Stimulated activated CD4-positive, alpha-beta T cell treated with anti-CD3 and anti-CD28 coated beads, Interleukin-4, amount 100 ng/mL, for 4 hours (primary cell): Measurements from ENCODE around the gene SCAMP3.
"Not testable (repeated sequence)": the region's sequence is repeated elsewhere in the genome, so short reads cannot be mapped to it uniquely, and the experiment has no call there.

Source experiments
- DNase-seq, 2 experiments: peaks; one replicate each; pipeline ENCODE4 v3.0.0-alpha.2; 2020

SCAMP3 gene

DNA sequence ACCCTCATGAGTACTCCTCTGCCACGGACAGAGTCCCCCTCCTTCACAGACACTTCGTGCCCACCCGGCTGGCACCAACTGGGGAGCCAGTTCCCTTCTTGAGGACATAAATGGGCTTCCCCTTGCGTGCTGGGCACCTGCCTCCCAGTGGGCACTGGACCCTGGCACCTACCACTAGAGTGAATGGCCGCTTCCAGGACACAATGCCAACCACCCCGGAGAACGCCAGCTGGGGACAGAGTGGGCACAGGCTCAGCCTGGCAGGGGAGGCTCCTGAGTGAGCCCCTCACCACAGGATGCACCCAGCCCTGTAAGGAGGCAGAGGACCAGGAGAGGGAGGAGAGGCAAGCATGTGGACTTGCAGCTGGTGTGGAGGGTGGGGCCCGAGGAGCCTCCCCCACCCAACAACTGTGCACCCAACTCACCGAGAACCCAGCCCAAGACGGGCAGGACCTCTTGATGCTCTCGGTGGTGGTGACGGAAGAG lies 7.9 kb downstream of the SCAMP3 start:
- DNase-seq = no peak

GRCh38 chr1:155253797-155254196 lies 8.4 kb downstream of the SCAMP3 start:
- DNase-seq = no peak

- DNase-seq = no peak
Observed at GRCh38 chr1:155253208-155253607, 9.0 kb downstream of the SCAMP3 start.

DNA sequence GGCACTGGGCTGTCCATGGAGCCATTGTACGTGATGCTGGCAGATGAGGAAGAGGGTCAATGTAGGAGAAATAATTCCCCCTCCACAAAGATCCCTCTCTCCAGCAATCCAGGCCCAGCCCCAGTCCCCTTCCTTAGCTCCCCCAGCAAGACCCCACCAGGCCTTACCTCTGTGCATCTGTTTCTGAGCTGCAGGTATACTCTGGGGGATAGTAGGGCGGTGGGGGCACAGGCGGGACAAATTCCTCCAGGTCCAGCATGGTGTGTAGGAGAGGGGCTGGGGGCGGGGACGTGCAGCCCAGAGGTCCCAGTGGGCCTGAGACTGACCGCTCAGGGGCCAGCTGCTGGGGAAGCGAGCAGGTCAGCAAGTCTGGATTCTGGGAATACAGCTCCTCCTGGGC lies 10.6 kb downstream of the SCAMP3 start:
- DNase-seq = no peak

DNA sequence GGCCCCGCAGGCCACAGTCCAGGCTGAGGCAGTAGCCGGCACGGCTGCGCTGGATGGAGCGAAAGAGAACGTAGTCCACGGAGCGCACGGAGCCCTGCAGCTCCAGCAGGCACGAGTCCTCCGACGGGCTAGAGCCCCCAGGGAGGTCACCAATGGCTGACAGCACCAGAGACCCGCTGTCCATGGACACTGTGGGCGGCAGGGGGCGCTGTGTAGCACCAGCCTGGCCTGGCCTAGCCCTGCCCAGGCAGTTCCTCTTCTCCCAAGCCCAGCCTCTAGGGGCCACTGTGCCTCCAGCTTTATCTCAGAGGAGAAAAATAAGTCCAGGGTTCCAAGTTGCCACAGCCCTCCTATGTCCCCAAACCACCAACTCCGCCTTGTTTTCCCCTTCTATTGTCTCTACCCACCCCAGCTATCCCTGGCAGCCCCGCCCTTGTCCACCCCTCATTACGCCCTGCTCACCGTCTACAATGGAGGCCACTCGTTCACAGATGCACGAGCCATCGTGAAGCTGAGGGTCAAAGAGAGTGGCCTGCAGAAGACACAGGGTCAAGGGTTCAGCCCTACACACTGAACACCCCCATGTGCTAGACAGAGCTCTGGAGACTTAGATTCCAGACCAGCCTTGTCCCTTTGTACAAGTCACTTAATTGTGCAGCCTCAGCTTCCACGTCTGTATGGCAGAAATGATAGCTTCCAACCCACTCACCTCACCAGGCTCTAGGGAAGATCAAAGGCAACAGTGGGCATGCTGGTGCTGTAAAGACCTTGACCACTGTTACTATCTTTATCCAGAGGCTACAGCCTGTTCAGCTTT lies 11.3 kb downstream of the SCAMP3 start:
- peak; percentile 90 to 97 for DNase-seq

DNA sequence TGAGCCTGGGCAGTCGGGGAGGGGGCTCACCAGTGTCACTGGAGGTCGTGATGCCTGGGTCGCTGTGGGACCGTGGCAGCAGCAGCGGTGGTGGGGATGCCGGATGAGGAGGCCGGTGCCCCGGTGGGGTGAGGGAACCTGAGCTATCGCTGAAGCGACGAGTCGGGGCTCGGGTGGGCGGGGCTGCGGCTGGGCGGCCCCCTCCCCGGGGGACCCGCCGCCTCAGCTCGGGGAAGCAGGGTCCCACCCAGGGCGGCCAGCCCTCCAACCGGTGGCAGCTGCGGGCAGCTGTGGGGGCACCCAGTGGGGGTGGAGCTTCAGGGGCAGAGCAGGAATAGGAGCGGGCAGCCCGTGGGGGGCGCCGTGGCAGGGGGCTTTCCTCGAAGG lies 11.9 kb downstream of the SCAMP3 start:
- DNase-seq = no peak

GRCh38 chr1:155247667-155248553 lies 14.2 kb downstream of the SCAMP3 start:
- DNase-seq = no peak

- not testable (repeated sequence) for DNase-seq
Observed at GRCh38 chr1:155246796-155247195, 15.4 kb downstream of the SCAMP3 start.

DNA sequence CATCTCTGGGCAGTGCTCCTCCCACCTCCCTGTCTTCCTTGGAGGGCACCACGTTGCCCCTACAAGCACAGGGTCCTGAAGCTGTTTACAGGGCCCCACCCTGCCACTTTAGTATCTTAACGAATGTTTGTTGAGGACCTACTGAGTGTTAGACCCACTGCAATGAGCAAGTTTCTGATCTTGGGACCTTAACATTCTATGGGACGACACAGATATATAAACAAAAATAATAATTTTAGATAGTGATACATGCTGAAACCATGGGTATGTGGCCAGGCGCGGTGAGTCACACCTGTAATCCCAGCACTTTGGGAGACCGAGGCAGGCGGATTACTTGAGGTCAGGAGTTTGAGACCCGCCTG lies 17.0 kb downstream of the SCAMP3 start:
- DNase-seq = no peak

DNA sequence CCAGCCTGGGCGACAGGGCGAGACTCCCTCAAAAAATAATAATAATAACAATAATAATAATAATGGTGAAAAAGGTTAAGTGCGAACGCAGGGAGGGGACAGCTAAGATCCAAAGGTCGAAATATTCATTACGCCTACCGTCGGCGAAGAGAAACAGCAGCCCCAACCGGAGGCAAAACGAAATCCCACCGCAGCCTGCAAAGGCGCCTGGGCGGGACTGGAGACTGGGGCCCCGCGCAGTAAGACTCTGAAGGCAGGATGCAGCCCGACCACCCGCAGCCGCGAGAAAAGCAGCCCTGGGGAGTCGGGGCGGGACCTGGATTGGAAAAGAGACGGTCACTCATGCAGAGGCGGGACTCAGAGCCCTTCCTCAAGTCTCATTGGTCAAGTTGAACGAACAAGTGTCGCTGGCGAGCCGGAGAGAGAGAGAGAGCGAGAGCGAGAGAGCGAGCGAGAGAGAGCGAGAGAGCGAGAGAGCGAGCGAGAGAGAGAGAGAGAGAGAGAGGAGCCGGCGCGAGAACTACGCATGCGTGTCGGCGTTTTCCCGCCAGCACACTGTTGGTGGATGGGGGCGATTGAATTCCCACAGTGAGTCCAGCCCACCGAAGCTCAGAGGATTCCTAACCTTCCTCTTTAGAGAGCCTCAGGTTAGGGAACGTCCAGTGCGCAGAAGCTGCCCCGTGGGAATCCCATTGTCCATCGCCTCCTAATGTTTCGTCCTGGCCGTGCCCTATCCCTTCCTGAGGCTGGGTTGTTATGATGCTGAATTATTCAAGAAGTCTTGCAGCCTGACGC lies 17.6 kb downstream of the SCAMP3 start:
- peak; percentile 81 to 90 for DNase-seq

DNA sequence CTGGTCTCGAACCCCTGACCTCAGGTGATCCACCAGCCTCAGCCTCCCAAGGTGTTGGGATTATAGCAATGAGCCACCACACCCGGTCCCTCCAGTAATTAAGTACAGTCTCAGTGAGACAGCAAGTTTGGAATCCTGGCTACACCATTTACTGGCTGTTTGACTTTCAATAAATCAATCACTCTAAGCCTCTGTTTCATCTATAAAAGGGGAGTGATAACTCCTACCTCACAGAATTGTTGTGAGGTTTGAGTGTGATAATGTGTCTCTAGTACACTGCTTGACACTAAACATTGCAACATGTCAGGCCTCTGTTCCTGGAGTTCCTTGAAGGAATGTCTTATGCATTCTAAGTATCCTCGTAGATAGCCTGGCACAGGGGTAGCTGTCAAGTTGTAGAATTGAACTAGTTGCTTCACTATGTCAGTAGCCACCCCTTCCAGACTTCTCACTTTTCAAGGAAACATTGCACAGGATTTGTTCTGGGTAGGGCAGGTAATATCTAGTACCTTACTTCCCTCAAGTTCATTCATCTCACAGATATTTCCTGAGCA lies 19.3 kb downstream of the SCAMP3 start:
- no peak for DNase-seq

GRCh38 chr1:155241841-155242264 lies 20.3 kb downstream of the SCAMP3 start:
- no peak for DNase-seq

DNA sequence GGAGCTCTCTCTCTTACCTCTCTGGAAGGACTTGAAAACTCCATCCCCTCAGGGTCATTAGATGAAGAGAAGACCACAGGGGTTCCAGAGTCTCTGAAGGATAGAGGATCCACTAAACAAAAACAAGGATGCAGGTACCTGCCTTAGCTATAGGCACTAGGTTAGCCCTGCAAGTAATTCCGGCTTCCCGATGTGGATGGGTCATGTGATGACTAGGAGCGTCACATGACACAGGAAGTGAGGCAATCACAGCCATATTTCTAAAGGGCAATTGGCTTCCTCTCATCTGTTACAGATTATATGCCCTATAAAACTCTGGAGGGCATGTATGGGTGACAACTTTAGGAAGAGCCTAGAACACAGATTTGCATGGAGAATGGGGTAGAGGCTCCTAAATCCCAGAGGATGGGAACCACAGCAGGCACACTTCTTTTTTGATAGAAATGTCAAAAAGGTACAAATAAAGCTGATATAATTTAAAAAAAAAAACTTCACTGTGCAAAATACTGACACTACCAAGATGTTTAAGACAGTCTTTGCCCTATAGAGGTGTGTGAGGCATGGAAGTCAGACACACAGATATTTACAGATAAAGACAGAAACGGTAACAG lies 21.0 kb downstream of the SCAMP3 start:
- DNase-seq = peak; percentile 43 to 61

GRCh38 chr1:155236451-155236850 lies 25.7 kb downstream of the SCAMP3 start:
- no peak for DNase-seq

GRCh38 chr1:155235375-155235774 lies 26.8 kb downstream of the SCAMP3 start:
- DNase-seq = not testable (repeated sequence)

DNA sequence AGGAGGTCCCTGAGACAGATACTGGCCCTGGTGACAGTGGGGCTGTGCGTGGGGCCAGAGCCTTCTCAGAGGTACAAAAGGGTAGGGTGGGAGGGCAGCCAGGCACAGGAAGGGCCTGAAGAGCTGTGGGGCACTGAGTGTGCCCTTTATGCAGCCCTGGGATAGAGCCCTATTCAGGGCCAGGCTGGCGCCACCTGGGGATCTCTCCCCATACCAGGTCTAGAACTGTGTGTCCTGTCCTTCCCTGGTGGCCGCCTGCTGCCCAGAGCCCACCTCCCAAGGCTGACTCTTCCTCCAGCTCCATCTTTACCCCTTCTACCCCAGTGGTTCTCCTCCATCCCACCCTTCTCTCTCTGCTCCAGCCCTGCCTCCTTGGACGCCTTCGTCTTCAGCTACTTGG lies 28.7 kb downstream of the SCAMP3 start:
- DNase-seq = not testable (repeated sequence)

- not testable (repeated sequence) for DNase-seq
Observed at GRCh38 chr1:155232001-155232978, 29.9 kb downstream of the SCAMP3 start.

DNA sequence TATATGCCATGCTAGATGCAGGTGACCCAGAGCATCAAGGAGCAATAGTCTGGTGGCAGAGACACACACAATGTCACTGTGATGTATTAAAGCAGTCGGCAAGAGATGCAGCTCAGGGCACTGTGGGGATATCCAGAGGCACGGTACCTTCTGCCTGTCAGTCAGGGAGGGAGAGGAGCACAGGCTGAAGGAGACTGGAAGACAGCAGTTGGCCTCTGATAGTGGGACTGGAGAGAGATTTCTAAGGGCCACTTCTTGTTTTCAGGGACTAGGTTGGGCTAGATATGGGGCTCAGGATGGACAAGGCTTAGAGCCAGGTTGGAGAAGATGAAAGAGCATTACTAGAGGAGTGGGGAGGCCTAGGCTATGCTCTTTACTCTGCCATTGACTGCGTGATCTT lies 30.9 kb downstream of the SCAMP3 start:
- DNase-seq = not testable (repeated sequence)

DNA sequence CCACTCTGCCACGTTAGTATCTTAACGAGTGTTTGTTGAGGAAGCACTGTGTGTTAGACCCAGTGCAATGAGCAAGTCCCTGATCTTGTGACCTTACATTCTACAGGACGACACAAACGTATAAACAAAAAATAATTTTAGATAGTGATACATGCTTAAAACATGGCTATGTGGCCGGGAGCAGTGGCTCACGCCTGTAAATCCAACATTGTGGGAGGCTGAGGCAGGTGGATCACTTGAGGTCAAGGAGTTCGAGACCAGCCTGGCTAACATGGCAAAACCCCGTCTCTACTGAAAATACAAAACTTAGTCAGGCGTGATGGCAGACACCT lies 34.1 kb downstream of the SCAMP3 start:
- DNase-seq = no peak

- DNase-seq = peak; percentile 98
Observed at GRCh38 chr1:155227261-155228095, 34.7 kb downstream of the SCAMP3 start.
